ENCODE measurements around the gene KATNBL1.

DNA sequence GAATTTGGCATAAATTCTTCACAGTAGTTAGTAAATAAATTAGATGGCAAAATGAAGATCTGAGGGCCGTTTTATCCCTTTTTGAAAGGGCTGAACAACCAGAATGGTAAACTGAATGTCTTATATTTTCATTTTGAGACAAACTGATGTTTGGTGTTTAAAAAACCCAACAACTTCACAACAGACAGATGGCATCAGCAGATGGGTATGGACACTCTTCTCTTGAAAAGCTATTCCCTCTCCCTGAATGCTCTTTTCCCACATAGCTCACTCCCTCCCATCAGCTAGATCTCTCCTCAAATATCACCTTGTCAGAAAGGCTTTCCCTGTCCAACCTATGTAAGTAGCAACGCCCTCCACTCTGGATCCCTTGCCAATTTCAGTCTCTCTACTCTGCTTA is 48.3 kb upstream of the KATNBL1 start:
- TF ChIP-seq USF2 (IDR thresholded peaks at IDR 0.05; ENCODE audit: borderline replicate concordance, low read depth, low read length) (no peak), FOXM1 (IDR thresholded peaks at IDR 0.05; ENCODE audit: low read depth) (no peak), CTCF (IDR thresholded peaks at IDR 0.05) (no peak), REST (IDR thresholded peaks at IDR 0.05; ENCODE audit: low read depth, low read length) (no peak), JUND (IDR thresholded peaks at IDR 0.05) (no peak), POLR2AphosphoS5 (IDR thresholded peaks at IDR 0.05; ENCODE audit: low read depth, low read length) (no peak), CHD2 (IDR thresholded peaks at IDR 0.05; ENCODE audit: low read length, partially characterized antibody) (no peak), RCOR1 (IDR thresholded peaks at IDR 0.05; ENCODE audit: low read length) (no peak), SMC3 (IDR thresholded peaks at IDR 0.05; ENCODE audit: low read depth, low read length) (no peak), NRF1 (IDR thresholded peaks at IDR 0.05; ENCODE audit: low read depth, low read length) (no peak), TEAD4 (IDR thresholded peaks at IDR 0.05; ENCODE audit: borderline replicate concordance, insufficient read depth) (no peak)
